GM18511 (cell line): Measurements from ENCODE around the gene TMEM30B.

Source experiments
- ATAC-seq: cut with Tn5 transposase; IDR thresholded peaks from one replicate; pipeline ENCODE4 v1.9.1; 2021; ENCODE audit warnings: mild to moderate bottlenecking, moderate library complexity; ENCODE audit not compliant: unreplicated experiment

TMEM30B gene

GRCh38 chr14:61238611-61239245 is 42.4 kb downstream of the TMEM30B start:
- no peak for ATAC-seq

GRCh38 chr14:61234215-61234916 is 46.8 kb downstream of the TMEM30B start:
- no peak for ATAC-seq

- ATAC-seq, result no peak
Measured at GRCh38 chr14:61233436-61233956, 47.6 kb downstream of the TMEM30B start.

- no peak for ATAC-seq
Measured at GRCh38 chr14:61231810-61232209, 49.3 kb downstream of the TMEM30B start.

GRCh38 chr14:61229981-61230380 is 51.2 kb downstream of the TMEM30B start:
- ATAC-seq, result no peak

- ATAC-seq, result no peak
Measured at GRCh38 chr14:61229475-61229888, 51.7 kb downstream of the TMEM30B start.

- no peak for ATAC-seq
Measured at GRCh38 chr14:61227884-61228591, 53.1 kb downstream of the TMEM30B start.
